Measurements from ENCODE around the gene SUSD6.

SUSD6 gene

DNA sequence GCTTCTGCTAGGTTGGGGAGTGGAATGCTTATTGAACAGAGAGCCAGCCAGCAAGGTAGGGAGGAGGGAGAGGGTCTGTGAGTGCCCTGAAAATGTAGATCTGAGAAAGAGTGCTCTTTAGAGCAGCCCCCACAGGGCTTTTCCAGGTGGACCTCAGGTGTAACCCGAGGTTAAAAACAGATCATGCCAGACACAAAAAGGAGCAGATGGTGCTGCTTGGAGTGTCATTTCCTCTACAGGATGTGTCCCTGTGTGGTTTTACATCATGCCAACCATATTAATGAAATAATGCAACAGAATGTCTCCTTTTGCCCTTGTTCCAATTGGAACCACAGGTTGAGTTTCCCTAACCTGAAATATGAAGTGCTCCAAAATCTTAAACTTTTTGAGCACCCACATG, 6.4 kb downstream of the SUSD6 start:
- H3K4me3 ChIP-seq (ENCODE audit: low read length): no peak overlapping the region
- H3K9me2 ChIP-seq (replicated peaks; ENCODE audit: insufficient read depth, low read length): no peaks in the 10 kb centered on the region
- no peaks in the 10 kb centered on the region for H3K9me3 ChIP-seq (replicated peaks; ENCODE audit: insufficient read depth, low read length)
- no peak for DNase-seq
- H3K9ac ChIP-seq (ENCODE audit: low read length): no peak overlapping the region
- peak overlapping the region; percentile 95; the same call in 1 of the 2 replicates for H3K27ac ChIP-seq (ENCODE audit: low read length)
- TF ChIP-seq EZH2 (optimal IDR thresholded peaks at IDR 0.05; ENCODE audit: low read depth, low read length) (no peak), EZH2phosphoT487 (IDR thresholded peaks at IDR 0.05; ENCODE audit: low read length) (no peak)
- TF ChIP-seq, protein P1, sequence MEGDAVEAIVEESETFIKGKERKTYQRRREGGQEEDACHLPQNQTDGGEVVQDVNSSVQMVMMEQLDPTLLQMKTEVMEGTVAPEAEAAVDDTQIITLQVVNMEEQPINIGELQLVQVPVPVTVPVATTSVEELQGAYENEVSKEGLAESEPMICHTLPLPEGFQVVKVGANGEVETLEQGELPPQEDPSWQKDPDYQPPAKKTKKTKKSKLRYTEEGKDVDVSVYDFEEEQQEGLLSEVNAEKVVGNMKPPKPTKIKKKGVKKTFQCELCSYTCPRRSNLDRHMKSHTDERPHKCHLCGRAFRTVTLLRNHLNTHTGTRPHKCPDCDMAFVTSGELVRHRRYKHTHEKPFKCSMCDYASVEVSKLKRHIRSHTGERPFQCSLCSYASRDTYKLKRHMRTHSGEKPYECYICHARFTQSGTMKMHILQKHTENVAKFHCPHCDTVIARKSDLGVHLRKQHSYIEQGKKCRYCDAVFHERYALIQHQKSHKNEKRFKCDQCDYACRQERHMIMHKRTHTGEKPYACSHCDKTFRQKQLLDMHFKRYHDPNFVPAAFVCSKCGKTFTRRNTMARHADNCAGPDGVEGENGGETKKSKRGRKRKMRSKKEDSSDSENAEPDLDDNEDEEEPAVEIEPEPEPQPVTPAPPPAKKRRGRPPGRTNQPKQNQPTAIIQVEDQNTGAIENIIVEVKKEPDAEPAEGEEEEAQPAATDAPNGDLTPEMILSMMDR (IDR thresholded peaks at IDR 0.05; ENCODE audit: low read length): no peak
- H3F3A ChIP-seq (ENCODE audit: insufficient read depth, low read length): peaks cover 33% of the 10 kb centered on the region; the same call in 1 of the 2 replicates
- H4K20me1 ChIP-seq (ENCODE audit: insufficient read depth, low read length): no peaks in the 10 kb centered on the region
- no peak overlapping the region for H2AFZ ChIP-seq (ENCODE audit: low read length)
- peak overlapping the region; percentile 80; the same call in 1 of the 2 replicates for H3K4me2 ChIP-seq (ENCODE audit: low read depth, low read length)
- no peaks in the 10 kb centered on the region for H3K36me3 ChIP-seq (replicated peaks; ENCODE audit: insufficient read depth, low read length)
- H3K79me2 ChIP-seq (ENCODE audit: low read length): peaks cover 93% of the 10 kb centered on the region
- H3K4me1 ChIP-seq (ENCODE audit: low read length): peaks cover 33% of the 10 kb centered on the region
- H3K27me3 ChIP-seq (replicated peaks; ENCODE audit: insufficient read depth, low read length): no peaks in the 10 kb centered on the region

DNA sequence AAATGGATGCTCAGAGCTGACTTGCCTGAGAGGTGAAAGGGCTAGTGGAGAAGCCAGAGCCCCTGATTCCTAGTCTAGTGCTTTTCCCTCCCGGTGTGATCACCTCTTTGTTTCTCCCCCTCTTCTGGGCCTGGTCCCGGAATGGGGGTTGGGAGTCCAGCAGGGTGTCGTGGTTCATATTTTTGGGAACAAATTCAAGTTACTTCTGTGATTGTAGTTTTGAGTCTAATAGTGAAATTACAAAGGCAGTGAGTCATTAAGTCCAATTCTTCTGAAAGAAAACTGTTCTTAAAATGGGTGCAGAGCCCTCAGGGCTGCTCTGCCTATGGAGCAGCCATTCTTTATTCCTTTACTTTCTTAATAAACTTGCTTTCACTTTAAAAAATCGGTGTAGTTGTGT, 7.6 kb downstream of the SUSD6 start:
- H3K79me2 ChIP-seq (ENCODE audit: low read length): peaks cover 93% of the 10 kb centered on the region
- H3K9ac ChIP-seq (ENCODE audit: low read length): no peak overlapping the region

DNA sequence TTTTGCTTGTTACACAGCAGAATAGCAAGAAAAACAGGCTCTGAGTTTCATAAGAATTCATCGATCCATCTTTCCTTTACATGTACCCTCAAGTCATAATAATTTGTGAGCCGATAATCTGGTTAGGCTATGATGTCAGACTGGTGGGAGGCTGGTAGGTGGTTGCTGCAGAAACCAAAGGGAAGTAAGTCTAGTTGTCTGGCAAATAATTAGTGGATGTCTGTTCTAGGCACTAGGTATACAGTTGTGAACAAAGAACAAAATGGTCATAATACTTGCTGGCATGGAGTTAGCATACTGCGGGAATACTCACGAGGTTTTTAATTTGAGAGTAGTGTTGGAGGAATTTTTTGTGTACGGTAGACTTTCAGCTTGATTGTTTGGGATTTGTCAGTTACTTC, 8.8 kb downstream of the SUSD6 start:
- peaks cover 26% of the 10 kb centered on the region for H3K4me1 ChIP-seq (ENCODE audit: low read length)
- TF ChIP-seq EZH2phosphoT487 (IDR thresholded peaks at IDR 0.05; ENCODE audit: low read length) (no peak), EZH2 (optimal IDR thresholded peaks at IDR 0.05; ENCODE audit: low read depth, low read length) (no peak)
- TF ChIP-seq, protein P1 (IDR thresholded peaks at IDR 0.05; ENCODE audit: low read length): no peak
- DNase-seq: no peak
- peaks cover 93% of the 10 kb centered on the region for H3K79me2 ChIP-seq (ENCODE audit: low read length)
- H4K20me1 ChIP-seq (ENCODE audit: insufficient read depth, low read length): no peaks in the 10 kb centered on the region
- H3F3A ChIP-seq (ENCODE audit: insufficient read depth, low read length): peaks cover 17% of the 10 kb centered on the region; the same call in 1 of the 2 replicates
- no peak overlapping the region for H3K27ac ChIP-seq (ENCODE audit: low read length)
- no peaks in the 10 kb centered on the region for H3K27me3 ChIP-seq (replicated peaks; ENCODE audit: insufficient read depth, low read length)
- no peak overlapping the region for H2AFZ ChIP-seq (ENCODE audit: low read length)
- no peaks in the 10 kb centered on the region for H3K36me3 ChIP-seq (replicated peaks; ENCODE audit: insufficient read depth, low read length)
- H3K9me3 ChIP-seq (replicated peaks; ENCODE audit: insufficient read depth, low read length): no peaks in the 10 kb centered on the region
- no peak overlapping the region for H3K9ac ChIP-seq (ENCODE audit: low read length)
- H3K9me2 ChIP-seq (replicated peaks; ENCODE audit: insufficient read depth, low read length): no peaks in the 10 kb centered on the region
- H3K4me2 ChIP-seq (ENCODE audit: low read depth, low read length): no peak overlapping the region
- H3K4me3 ChIP-seq (ENCODE audit: low read length): no peak overlapping the region

More for the DNA sequence above, 7.6 kb downstream of the SUSD6 start:
- Histone ChIP-seq H2AFZ (ENCODE audit: low read length) (no peak overlapping the region), H3K4me1 (ENCODE audit: low read length) (peaks cover 33% of the 10 kb centered on the region), H3K9me3 (replicated peaks; ENCODE audit: insufficient read depth, low read length) (no peaks in the 10 kb centered on the region), H3K27ac (ENCODE audit: low read length) (no peak overlapping the region), H3K36me3 (replicated peaks; ENCODE audit: insufficient read depth, low read length) (no peaks in the 10 kb centered on the region), H3K4me2 (ENCODE audit: low read depth, low read length) (no peak overlapping the region), H3K27me3 (replicated peaks; ENCODE audit: insufficient read depth, low read length) (no peaks in the 10 kb centered on the region), H3F3A (ENCODE audit: insufficient read depth, low read length) (peaks cover 27% of the 10 kb centered on the region; the same call in 1 of the 2 replicates), H3K9me2 (replicated peaks; ENCODE audit: insufficient read depth, low read length) (no peaks in the 10 kb centered on the region), H4K20me1 (ENCODE audit: insufficient read depth, low read length) (no peaks in the 10 kb centered on the region), H3K4me3 (ENCODE audit: low read length) (no peak overlapping the region)
- no peak for DNase-seq
- TF ChIP-seq EZH2 (optimal IDR thresholded peaks at IDR 0.05; ENCODE audit: low read depth, low read length) (no peak), EZH2phosphoT487 (IDR thresholded peaks at IDR 0.05; ENCODE audit: low read length) (no peak)
- TF ChIP-seq, protein P1 (IDR thresholded peaks at IDR 0.05; ENCODE audit: low read length): no peak

All from MM.1S (cell line).